Measurements from ENCODE around the gene ADD1. TPM values are rescaled to one million over a fixed set of nuclear protein-coding genes. Genes with fewer than 3 reads are reported as not detected.
A peak's percentile ranks its signal among the peaks of the same experiment; 100 is the strongest.

Gene ADD1
- polyA plus RNA-seq, 1 donor: 183 TPM

DNA sequence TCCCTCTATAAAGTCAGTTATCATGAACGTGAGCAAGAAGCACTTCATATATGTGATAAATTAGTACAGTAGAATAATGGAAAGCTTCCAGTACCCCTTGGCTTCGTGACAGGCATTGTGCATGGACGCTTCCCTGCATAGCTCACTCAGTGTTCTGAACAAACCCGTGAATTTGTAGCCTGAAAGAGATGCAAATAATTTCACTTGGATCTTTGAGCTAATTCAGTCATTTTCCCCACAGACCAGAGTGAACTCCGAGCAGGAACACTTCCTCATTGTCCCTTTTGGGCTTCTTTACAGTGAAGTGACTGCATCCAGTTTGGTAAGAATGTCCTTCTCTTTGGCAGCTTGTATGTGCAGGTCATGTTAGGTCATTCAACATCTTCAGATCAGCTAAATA, 50.1 kb downstream of the ADD1 start:
- Histone ChIP-seq H3K4me1 (ENCODE audit: control insufficient read depth, insufficient read depth, low read length) (peaks cover 5% of the 10 kb centered on the region), H3K9me3 (ENCODE audit: control insufficient read depth, low read depth, low read length) (no peaks in the 10 kb centered on the region), H3K27me3 (ENCODE audit: control insufficient read depth, insufficient read depth, low read length) (no peaks in the 10 kb centered on the region), H3K36me3 (ENCODE audit: control insufficient read depth, insufficient read depth, low read length) (peaks cover 54% of the 10 kb centered on the region), H3K4me3 (ENCODE audit: low read length) (no peak overlapping the region), H3K27ac (ENCODE audit: low read length) (no peak overlapping the region)
- DNase-seq: no peak
- WGBS (ENCODE audit: insufficient coverage, low lambda C conversion rate): no CpG with 5 or more reads among the region's 5 CpGs

DNA sequence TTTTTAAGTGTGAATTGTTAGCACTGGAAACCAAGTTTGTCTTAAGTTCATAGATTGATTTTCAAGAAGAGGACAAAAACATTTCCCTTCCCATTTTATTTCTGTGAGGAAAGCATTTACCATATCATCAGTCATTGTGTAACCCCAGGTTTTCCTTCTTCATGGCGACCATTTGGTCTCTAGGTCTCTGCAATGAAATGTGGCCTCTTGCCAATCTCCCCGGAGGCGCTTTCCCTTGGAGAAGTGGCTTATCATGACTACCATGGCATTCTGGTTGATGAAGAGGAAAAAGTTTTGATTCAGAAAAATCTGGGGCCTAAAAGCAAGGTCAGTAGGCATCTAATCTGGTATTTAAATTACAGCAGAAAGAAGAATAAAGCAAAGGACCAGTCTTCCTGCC, 54.4 kb downstream of the ADD1 start:
- Histone ChIP-seq H3K4me3 (ENCODE audit: low read length) (no peak overlapping the region), H3K27me3 (ENCODE audit: control insufficient read depth, insufficient read depth, low read length) (no peaks in the 10 kb centered on the region), H3K4me1 (ENCODE audit: control insufficient read depth, insufficient read depth, low read length) (no peaks in the 10 kb centered on the region), H3K27ac (ENCODE audit: low read length) (no peak overlapping the region), H3K36me3 (ENCODE audit: control insufficient read depth, insufficient read depth, low read length) (peaks cover 74% of the 10 kb centered on the region), H3K9me3 (ENCODE audit: control insufficient read depth, low read depth, low read length) (no peaks in the 10 kb centered on the region)
- no CpG with 5 or more reads among the region's 3 CpGs for WGBS (ENCODE audit: insufficient coverage, low lambda C conversion rate)
- no peak for DNase-seq

DNA sequence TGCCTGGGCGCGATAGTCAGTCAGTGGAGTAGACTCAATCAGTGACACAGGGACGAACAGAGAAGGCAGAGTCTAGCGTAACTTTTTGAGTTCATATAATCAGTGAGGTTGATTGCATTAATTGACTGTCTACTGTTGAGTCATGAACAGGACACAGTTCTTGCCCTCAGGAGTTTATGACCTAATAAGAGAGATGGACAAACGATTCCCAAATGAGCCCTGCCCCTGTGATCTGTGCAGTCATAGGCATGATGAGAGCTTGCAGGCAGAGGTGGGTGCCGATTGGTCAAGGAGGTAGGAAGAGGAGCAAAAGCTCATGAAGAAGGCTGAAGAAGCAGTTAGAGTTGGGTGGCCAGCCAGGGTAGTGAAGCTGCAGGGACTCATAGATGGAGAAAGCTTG, 57.1 kb downstream of the ADD1 start:
- no peaks in the 10 kb centered on the region for H3K27me3 ChIP-seq (ENCODE audit: control insufficient read depth, insufficient read depth, low read length)
- H3K9me3 ChIP-seq (ENCODE audit: control insufficient read depth, low read depth, low read length): no peaks in the 10 kb centered on the region
- no CpG with 5 or more reads among the region's 6 CpGs for WGBS (ENCODE audit: insufficient coverage, low lambda C conversion rate)
- no peak overlapping the region for H3K27ac ChIP-seq (ENCODE audit: low read length)
- peaks cover 75% of the 10 kb centered on the region for H3K36me3 ChIP-seq (ENCODE audit: control insufficient read depth, insufficient read depth, low read length)
- no peak overlapping the region for H3K4me3 ChIP-seq (ENCODE audit: low read length)
- no peaks in the 10 kb centered on the region for H3K4me1 ChIP-seq (ENCODE audit: control insufficient read depth, insufficient read depth, low read length)
- no peak for DNase-seq

DNA sequence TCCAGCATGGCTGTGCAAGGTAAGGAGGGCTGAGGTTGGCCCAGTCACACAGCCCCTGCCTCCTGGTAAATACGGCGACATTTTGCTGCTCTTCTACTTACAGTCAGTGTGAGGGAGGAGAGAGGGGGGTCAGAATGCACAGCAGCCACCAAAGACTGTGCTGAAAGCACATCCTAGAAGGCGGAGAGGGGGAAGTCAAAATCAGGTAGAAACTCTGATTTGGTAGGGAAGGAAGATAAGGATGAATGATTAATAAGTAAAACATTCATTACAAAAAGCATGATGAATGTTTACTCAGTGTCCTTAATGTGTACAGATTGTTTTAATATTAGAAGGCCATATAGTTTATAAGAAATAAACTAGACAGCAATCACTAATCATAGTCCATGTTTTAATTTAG, 57.5 kb downstream of the ADD1 start:
- Histone ChIP-seq H3K27me3 (ENCODE audit: control insufficient read depth, insufficient read depth, low read length) (no peaks in the 10 kb centered on the region), H3K4me1 (ENCODE audit: control insufficient read depth, insufficient read depth, low read length) (no peaks in the 10 kb centered on the region), H3K9me3 (ENCODE audit: control insufficient read depth, low read depth, low read length) (no peaks in the 10 kb centered on the region), H3K4me3 (ENCODE audit: low read length) (no peak overlapping the region), H3K36me3 (ENCODE audit: control insufficient read depth, insufficient read depth, low read length) (peaks cover 75% of the 10 kb centered on the region), H3K27ac (ENCODE audit: low read length) (no peak overlapping the region)
- 80% methylated on average over 1 of the region's 3 CpGs for WGBS (ENCODE audit: insufficient coverage, low lambda C conversion rate)
- no peak for DNase-seq

DNA sequence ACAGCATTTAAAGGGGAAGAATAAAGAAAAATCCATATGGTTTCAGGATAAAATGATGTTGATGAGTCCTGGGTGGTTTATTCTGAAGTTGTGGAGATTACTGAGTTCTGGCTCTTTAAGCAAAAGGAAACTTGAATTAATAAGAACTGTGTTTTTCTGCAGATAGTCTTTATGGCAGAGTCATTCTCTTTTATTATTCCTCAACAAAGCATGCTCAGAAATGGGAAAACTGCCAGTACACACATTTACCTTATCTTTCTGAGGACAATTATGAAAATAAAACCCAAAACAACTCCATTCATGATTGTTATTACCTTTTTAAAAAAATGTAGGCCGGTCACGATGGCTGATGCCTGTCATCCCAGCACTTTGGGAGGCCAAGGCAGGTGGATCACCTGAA, 58.5 kb downstream of the ADD1 start:
- no peaks in the 10 kb centered on the region for H3K4me1 ChIP-seq (ENCODE audit: control insufficient read depth, insufficient read depth, low read length)
- DNase-seq: peak in 1 of 2 donors; percentile 49
- peaks cover 78% of the 10 kb centered on the region for H3K36me3 ChIP-seq (ENCODE audit: control insufficient read depth, insufficient read depth, low read length)
- no CpG with 5 or more reads among the region's 2 CpGs for WGBS (ENCODE audit: insufficient coverage, low lambda C conversion rate)
- no peak overlapping the region for H3K4me3 ChIP-seq (ENCODE audit: low read length)
- H3K9me3 ChIP-seq (ENCODE audit: control insufficient read depth, low read depth, low read length): no peaks in the 10 kb centered on the region
- H3K27ac ChIP-seq (ENCODE audit: low read length): no peak overlapping the region
- H3K27me3 ChIP-seq (ENCODE audit: control insufficient read depth, insufficient read depth, low read length): no peaks in the 10 kb centered on the region

DNA sequence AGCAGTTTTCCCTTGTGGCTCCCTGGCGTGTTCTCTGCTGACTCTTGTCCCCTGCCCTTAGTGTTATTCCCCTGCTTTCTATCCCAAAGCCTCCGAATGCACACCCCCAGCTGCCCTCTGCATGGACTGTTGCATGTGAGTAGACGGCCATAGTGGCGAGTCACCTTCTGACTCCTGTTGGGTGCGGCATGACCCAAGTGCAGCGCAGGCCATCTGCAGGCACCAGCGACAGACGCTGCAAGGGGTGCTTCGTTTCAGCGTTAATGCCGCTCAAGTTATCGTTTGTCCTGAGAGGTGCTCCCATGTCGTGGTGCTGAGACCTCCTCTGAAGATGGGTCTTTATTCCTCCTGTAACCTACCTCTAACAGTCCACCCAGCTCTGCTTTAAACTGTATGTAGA, 61.9 kb downstream of the ADD1 start:
- no CpG with 5 or more reads among the region's 13 CpGs for WGBS (ENCODE audit: insufficient coverage, low lambda C conversion rate)
- Histone ChIP-seq H3K27ac (ENCODE audit: low read length) (no peak overlapping the region), H3K36me3 (ENCODE audit: control insufficient read depth, insufficient read depth, low read length) (peaks cover 81% of the 10 kb centered on the region), H3K9me3 (ENCODE audit: control insufficient read depth, low read depth, low read length) (no peaks in the 10 kb centered on the region), H3K27me3 (ENCODE audit: control insufficient read depth, insufficient read depth, low read length) (no peaks in the 10 kb centered on the region), H3K4me3 (ENCODE audit: low read length) (no peak overlapping the region), H3K4me1 (ENCODE audit: control insufficient read depth, insufficient read depth, low read length) (peaks cover 3% of the 10 kb centered on the region)
- DNase-seq: no peak

DNA sequence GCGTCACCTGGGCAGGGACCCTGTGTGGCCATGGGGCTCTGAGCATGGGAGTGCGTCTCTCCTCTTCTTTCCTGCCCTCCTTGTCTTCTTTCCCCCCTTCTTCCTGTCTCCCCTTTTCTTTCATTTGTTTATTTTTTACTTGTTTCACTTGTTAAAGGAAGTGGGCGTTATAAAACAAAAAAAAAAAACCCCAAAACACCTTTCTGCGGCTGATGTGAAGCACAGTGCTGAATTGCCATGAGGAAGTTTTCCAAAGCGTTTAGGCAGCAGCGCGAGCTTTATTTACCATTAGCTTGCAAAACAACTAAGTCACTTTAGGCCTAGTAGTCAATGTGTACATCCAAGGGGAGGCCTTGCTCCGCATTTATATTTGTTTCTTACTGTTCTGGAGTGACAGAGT, 62.6 kb downstream of the ADD1 start:
- no peaks in the 10 kb centered on the region for H3K9me3 ChIP-seq (ENCODE audit: control insufficient read depth, low read depth, low read length)
- no peaks in the 10 kb centered on the region for H3K27me3 ChIP-seq (ENCODE audit: control insufficient read depth, insufficient read depth, low read length)
- WGBS (ENCODE audit: insufficient coverage, low lambda C conversion rate): 92% methylated on average over 2 of the region's 8 CpGs
- DNase-seq: no peak
- no peak overlapping the region for H3K4me3 ChIP-seq (ENCODE audit: low read length)
- peaks cover 3% of the 10 kb centered on the region for H3K4me1 ChIP-seq (ENCODE audit: control insufficient read depth, insufficient read depth, low read length)
- peaks cover 81% of the 10 kb centered on the region for H3K36me3 ChIP-seq (ENCODE audit: control insufficient read depth, insufficient read depth, low read length)
- no peak overlapping the region for H3K27ac ChIP-seq (ENCODE audit: low read length)

DNA sequence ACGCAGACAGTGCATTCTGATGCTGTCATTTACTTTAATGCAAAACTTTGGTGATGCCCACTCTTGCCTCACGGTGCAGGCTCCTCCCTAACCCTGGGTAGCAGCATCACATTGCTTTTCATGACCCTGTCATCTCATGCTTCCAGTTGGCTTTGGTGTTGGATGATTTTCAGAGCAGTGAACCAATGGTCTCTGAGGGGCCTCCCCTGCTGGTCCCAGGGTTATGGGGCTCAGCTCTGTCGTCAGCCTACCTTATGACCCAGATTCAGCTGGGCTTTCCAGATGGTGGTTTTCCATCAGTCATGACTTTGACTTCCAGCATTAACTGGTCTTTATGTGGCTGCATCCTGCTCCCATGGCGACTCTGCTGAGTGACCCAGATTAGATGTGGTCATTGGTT, 63.6 kb downstream of the ADD1 start:
- H3K36me3 ChIP-seq (ENCODE audit: control insufficient read depth, insufficient read depth, low read length): peaks cover 88% of the 10 kb centered on the region
- H3K27ac ChIP-seq (ENCODE audit: low read length): no peak overlapping the region
- no peaks in the 10 kb centered on the region for H3K27me3 ChIP-seq (ENCODE audit: control insufficient read depth, insufficient read depth, low read length)
- H3K4me3 ChIP-seq (ENCODE audit: low read length): no peak overlapping the region
- no peaks in the 10 kb centered on the region for H3K9me3 ChIP-seq (ENCODE audit: control insufficient read depth, low read depth, low read length)
- H3K4me1 ChIP-seq (ENCODE audit: control insufficient read depth, insufficient read depth, low read length): peaks cover 3% of the 10 kb centered on the region
- DNase-seq: no peak
- WGBS (ENCODE audit: insufficient coverage, low lambda C conversion rate): no CpG with 5 or more reads among the region's 4 CpGs

DNA sequence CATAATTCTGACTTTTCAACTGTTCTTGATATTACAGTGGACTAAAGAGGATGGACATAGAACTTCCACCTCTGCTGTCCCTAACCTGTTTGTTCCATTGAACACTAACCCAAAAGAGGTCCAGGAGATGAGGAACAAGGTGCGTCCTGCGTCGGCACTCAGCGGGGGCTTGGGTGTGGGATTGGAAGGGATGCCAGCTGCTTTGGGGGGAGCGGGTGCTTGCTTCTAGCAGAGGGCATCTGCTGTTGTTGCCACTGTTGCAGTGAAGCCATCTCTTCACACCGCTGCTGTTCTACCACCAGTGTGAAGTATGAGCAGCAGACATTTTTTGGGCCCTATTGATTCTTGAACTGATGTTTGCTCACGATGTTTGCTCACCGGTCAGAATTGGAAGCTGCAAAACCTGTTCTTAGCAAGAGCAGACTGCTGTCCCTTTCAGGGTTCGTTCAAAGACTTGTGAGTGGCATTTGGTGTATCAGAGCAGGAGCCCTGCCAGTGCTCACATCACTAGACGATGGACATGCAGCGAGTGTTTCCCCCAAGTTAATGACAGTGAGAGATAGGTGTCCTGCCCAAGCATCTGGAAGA, 64.2 kb downstream of the ADD1 start:
- DNase-seq: no peak
- no CpG with 5 or more reads among the region's 11 CpGs for WGBS (ENCODE audit: insufficient coverage, low lambda C conversion rate)
- peaks cover 94% of the 10 kb centered on the region for H3K36me3 ChIP-seq (ENCODE audit: control insufficient read depth, insufficient read depth, low read length)
- no peaks in the 10 kb centered on the region for H3K9me3 ChIP-seq (ENCODE audit: control insufficient read depth, low read depth, low read length)
- H3K4me1 ChIP-seq (ENCODE audit: control insufficient read depth, insufficient read depth, low read length): peaks cover 3% of the 10 kb centered on the region
- no peak overlapping the region for H3K4me3 ChIP-seq (ENCODE audit: low read length)
- H3K27ac ChIP-seq (ENCODE audit: low read length): no peak overlapping the region
- no peaks in the 10 kb centered on the region for H3K27me3 ChIP-seq (ENCODE audit: control insufficient read depth, insufficient read depth, low read length)

DNA sequence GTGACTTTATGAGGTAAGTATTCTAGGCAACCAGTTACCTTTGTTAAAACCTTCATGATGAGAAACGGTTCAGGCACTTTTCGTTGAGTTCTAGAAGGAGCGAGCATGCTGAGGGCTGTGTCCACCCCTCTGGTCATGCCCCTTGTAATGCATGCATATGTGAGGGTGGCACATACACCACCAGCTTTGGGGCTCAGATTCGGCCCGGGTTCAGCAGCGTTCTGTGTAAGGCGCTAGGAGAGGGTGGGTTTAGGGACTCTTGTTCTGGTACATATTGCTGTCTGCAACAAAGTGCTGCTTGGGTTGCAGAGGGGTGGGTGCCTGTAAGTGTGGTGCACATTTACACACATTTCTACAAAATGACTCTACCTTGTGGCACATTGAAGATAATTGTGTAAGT, 65.0 kb downstream of the ADD1 start:
- H3K27ac ChIP-seq (ENCODE audit: low read length): no peak overlapping the region
- no peaks in the 10 kb centered on the region for H3K9me3 ChIP-seq (ENCODE audit: control insufficient read depth, low read depth, low read length)
- H3K36me3 ChIP-seq (ENCODE audit: control insufficient read depth, insufficient read depth, low read length): peaks cover 96% of the 10 kb centered on the region
- no CpG with 5 or more reads among the region's 7 CpGs for WGBS (ENCODE audit: insufficient coverage, low lambda C conversion rate)
- H3K4me1 ChIP-seq (ENCODE audit: control insufficient read depth, insufficient read depth, low read length): peaks cover 3% of the 10 kb centered on the region
- DNase-seq: no peak
- H3K27me3 ChIP-seq (ENCODE audit: control insufficient read depth, insufficient read depth, low read length): no peaks in the 10 kb centered on the region
- H3K4me3 ChIP-seq (ENCODE audit: low read length): no peak overlapping the region

DNA sequence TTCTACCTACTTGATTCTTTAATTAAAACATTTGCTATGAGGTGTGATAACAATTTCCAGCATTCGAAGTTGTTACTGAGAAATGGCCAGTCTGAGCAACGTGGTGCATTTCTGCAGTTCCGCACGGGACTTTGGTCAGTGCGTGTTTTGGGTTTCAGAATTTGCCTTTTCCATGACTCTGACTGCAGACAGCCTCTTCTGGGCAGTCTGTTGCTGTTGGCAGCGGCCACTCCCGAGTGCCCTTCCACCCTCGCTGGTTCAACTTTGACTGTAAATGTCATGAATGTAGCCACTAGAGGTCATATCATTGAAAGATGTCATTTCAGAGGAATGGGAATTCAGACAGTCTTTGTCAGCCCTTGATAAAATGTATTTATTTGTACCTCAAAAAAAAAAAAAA, 65.9 kb downstream of the ADD1 start:
- peaks cover 3% of the 10 kb centered on the region for H3K4me1 ChIP-seq (ENCODE audit: control insufficient read depth, insufficient read depth, low read length)
- H3K4me3 ChIP-seq (ENCODE audit: low read length): no peak overlapping the region
- WGBS (ENCODE audit: insufficient coverage, low lambda C conversion rate): no CpG with 5 or more reads among the region's 8 CpGs
- H3K9me3 ChIP-seq (ENCODE audit: control insufficient read depth, low read depth, low read length): no peaks in the 10 kb centered on the region
- no peak for DNase-seq
- H3K27ac ChIP-seq (ENCODE audit: low read length): no peak overlapping the region
- H3K27me3 ChIP-seq (ENCODE audit: control insufficient read depth, insufficient read depth, low read length): no peaks in the 10 kb centered on the region
- peaks cover 96% of the 10 kb centered on the region for H3K36me3 ChIP-seq (ENCODE audit: control insufficient read depth, insufficient read depth, low read length)

All from large intestine (tissue), 3 donors.